GM19025 (cell line): ENCODE results near the gene ALG1.
"Not testable (repeated sequence)": the region's sequence is repeated elsewhere in the genome, so short reads cannot be mapped to it uniquely, and the experiment has no call there.

ENCODE experiments used
- ATAC-seq: cut with Tn5 transposase; IDR thresholded peaks from one replicate; pipeline ENCODE4 v1.9.1; 2021; ENCODE audit warnings: mild to moderate bottlenecking, low read depth, moderate library complexity; ENCODE audit not compliant: unreplicated experiment

Gene ALG1

GRCh38 chr16:5097061-5097469 lies 25.4 kb downstream of the ALG1 start:
- not testable (repeated sequence) for ATAC-seq

- ATAC-seq, result peak; percentile 95
Measured at GRCh38 chr16:5097470-5098220, 26.0 kb downstream of the ALG1 start, which contains the start of gene EEF2KMT. Gene EEF2KMT (minus strand): TSS chr16:5097795. CDS start chr16:5097739, 56 bp downstream.

GRCh38 chr16:5098221-5099159 lies 26.8 kb downstream of the ALG1 start:
- ATAC-seq, result peak; percentile 74

DNA sequence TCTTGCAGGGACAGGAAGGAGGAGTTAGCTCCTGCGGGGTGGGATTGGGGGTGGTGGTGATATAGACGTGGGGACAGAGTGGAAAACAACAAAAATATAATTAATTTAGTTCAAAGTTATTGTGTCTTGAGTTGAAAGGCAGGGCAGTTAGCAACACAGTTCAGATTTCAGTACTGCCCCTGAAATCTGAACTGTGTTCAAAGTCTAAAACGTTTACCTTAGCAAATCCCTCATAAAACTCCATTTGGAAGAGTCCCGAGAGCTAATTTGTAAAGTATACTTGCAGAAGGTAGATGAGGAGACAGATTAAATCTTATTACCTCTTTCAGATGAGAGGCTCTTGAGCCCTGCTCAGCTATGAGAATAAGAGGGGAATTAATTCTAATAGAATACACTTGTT lies 27.5 kb downstream of the ALG1 start:
- ATAC-seq, result not testable (repeated sequence)

DNA sequence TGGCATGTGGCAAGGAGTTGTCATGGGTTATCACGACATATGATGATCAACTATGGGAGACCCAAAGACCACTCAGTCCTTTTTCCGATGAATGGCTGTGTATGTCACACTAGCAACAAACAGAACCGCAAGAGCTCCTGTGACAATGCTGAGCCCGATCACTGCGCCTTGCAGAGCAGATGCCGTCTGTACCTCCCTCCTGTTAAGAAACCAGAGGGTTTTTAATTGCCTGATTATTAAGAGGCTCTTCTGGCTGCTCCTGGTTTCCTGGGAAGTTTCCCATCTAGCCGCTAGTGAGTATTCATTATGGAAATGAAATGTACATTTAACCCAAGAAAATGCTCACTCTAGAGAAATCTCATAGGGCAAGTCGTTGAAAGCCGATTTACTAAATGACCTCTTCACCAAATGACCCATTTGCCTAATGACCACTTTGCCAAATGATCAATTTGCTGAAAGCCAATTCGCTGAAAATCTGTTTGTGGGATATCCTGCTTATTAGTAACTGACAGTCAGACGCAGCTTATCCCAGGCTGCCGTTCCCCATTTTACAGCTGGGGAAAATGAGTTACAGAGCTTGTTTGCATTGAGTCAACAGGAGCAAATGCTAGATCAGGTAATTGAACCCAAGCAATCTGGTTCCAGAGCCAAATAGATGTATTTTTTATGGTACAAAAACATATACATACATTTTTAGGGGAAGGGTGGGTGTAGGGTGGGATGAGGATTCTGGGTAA lies 31.8 kb downstream of the ALG1 start:
- ATAC-seq, result not testable (repeated sequence)

DNA sequence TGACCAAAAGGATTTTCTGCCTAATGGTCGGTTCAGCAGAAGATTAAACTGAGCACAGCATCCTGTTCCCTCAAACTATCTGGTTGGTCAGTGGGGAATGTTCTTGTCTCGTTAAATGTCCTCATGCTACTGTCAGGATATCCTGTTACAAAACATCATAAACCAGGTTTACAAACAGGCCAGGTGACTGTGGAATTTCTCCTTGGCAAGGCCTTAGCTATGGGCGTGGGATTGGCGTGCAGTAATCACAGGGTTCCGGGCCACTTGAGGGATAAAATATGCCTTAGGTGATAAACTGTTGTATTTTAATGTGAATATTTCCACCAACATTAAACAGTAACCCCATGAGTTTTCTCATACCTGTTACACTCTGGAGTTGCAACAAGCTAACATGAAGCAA lies 33.4 kb downstream of the ALG1 start:
- ATAC-seq, result not testable (repeated sequence)

- ATAC-seq, result no peak
Measured at GRCh38 chr16:5108505-5109158, 37.0 kb downstream of the ALG1 start.

- not testable (repeated sequence) for ATAC-seq
Measured at GRCh38 chr16:5110933-5111332, 39.3 kb downstream of the ALG1 start.

DNA sequence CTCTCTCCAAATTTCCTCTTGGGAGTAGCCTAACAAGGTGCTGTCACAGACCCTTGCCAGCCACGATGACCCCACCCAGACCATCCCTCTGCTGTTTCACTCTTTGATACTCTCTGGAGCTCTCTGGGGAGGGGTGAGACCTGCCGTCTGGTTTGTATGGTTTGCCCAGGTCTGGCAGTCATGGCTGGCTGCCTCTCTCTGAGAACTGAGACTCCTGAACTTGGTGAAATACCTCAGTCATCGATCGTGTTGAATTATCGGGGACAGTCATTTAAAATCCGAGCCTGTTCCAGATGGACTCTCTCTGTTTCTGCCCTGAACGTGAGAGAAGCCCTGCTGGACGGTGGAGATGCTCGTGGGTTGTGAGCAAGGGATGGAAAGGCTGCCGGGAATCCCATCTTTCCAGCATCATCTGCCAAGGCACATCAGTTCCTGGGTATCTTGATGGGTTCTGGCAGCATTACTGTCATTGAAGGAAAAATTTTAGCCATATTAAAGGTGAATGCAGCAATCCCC lies 45.2 kb downstream of the ALG1 start:
- not testable (repeated sequence) for ATAC-seq

DNA sequence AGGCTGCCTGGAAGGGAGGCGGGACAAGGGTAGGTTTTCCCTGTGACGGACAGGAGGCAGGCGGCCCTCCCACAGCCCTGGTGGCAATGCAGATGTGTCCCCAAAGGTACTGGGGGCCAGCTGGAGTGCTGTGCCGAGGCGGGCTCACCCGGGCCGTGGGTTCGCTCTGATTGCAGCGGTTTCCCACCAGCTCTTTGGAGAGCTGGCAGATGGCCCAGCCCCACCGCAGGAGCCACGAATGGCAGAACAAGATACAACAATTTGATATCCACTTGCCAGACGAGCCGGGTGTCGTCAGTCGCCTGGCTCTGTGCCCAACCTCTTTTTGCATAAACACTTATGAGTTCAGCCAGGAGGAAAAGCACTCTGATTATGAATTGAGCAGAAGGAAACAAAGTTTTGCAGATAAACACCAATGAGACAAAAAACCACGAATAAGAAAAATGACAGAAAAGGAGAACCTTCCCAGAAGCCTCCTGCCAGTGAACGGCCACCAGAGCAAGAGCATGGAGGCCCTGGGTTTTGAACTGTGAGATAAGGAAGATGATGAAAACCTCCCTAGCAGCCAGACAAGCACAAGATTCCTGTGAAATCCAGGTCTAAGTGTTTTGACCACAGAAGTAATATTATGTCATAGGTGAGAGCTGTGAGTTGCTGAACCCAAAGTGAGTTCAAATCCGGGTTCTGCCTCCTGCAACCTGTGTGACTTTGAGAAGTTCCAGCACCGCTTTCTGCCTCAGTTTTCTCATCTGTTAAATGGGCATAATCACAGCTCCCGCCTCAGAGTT lies 45.9 kb downstream of the ALG1 start:
- ATAC-seq, result not testable (repeated sequence)

GRCh38 chr16:5131467-5132004 lies 59.9 kb downstream of the ALG1 start:
- ATAC-seq, result not testable (repeated sequence)

- ATAC-seq, result not testable (repeated sequence)
Measured at GRCh38 chr16:5132915-5133600, 61.4 kb downstream of the ALG1 start.

DNA sequence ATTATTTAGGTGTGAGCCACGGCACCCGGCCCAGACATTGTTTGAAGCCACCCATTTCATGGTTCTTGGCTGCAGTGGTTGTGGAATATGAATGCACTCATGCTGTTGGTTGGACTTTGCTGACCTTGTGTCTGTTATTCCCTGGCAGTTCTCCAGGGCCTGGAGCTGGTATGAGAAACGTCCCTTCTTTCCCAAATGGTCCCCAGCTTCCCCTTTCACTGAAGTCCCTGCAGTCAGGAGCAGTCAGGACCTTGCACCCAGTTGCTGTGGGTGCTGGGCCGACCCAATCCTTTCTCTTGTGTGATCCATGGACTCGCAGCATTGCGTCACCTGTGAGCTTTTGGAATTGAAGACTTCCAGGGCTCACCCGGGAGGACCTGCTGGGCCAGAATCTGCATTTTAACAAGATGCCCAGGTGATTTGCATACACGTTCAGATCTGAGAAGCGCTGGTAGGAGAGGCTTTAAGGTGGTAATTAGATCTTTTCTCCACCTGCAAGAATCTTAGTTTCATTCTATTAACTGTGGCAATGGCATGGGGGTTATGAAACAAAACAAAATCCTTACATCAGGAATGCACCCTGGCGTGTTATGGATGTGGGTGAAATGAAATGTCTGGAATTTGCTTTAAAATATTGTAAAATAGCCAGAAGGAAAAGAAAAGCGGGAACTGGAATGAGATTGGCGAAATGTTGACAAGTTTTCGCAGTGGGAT lies 63.3 kb downstream of the ALG1 start:
- ATAC-seq, result not testable (repeated sequence)
